ENCODE data around the gene OR5T3. TPM values are rescaled to one million over a fixed set of nuclear protein-coding genes. Genes with fewer than 3 reads are reported as not detected.

Gene OR5T3
- polyA plus RNA-seq, 3 donors: not detected

DNA sequence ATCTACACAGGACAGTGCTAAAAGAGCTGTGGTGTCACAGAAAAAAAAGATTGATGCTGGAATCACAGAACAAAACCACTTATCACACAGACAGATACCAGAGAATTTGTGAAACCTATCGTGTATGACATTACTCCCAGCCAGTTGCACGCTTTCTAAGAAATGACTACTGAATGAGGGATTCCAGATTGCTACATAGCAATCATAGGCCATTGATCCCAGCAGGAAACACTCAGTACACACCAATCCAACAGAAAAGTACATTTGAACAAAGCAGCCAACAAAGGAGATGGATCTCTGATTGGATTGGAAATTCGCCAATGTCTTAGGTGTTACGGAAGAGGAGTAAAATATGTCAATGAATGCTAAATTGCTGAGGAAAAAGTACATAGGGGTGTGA lies 44.8 kb downstream of the OR5T3 start:
- H3K27ac ChIP-seq (ENCODE audit: low read depth in 1 of 2, low read length in 2 of 2): no peak overlapping the region
- WGBS (ENCODE audit: insufficient coverage): 100% methylated on average over 1 of the region's 4 CpGs
- Mint-ChIP-seq H3K27ac (no peak overlapping the region), H3K36me3 (no peaks in the 10 kb centered on the region), H3K4me3 (no peak overlapping the region), H3K27me3 (ENCODE audit: low read depth in 3 of 3) (peaks cover 0 to 1% (median 0%) of the 10 kb centered on the region in 3 donors), H3K4me1 (no peaks in the 10 kb centered on the region), H3K9me3 (peaks cover 0 to 8% (median 0%) of the 10 kb centered on the region in 7 donors)
- H3K27me3 ChIP-seq (ENCODE audit: control insufficient read depth in 2 of 2, insufficient read depth in 2 of 2, low read length in 2 of 2): no peaks in the 10 kb centered on the region
- peaks cover 0 to 4% of the 10 kb centered on the region in 2 donors for H3K9me3 ChIP-seq (replicated peaks in 1 of 2; ENCODE audit: control insufficient read depth in 1 of 2, insufficient read depth in 1 of 2, low read length in 2 of 2)
- H3K4me2 ChIP-seq (replicated peaks; ENCODE audit: extremely low read depth, low read length, poor library complexity, severe bottlenecking): no peak overlapping the region
- no peak for DNase-seq
- H3K79me2 ChIP-seq (ENCODE audit: insufficient read depth, low read length): no peaks in the 10 kb centered on the region
- no peak overlapping the region for H3K4me3 ChIP-seq (replicated peaks in 1 of 3; ENCODE audit: low read depth in 2 of 3, low read length in 3 of 3)
- H3K4me1 ChIP-seq (ENCODE audit: control insufficient read depth in 1 of 2, insufficient read depth in 2 of 2, low read length in 2 of 2): no peaks in the 10 kb centered on the region
- H3K9ac ChIP-seq (ENCODE audit: insufficient read depth, low read length, poor library complexity, severe bottlenecking): no peak overlapping the region
- intact Hi-C loops (cut with micrococcal nuclease): no loop called here
- no peaks in the 10 kb centered on the region for H4K20me1 ChIP-seq (ENCODE audit: insufficient read depth, low read length)
- no peak overlapping the region for H2AFZ ChIP-seq (ENCODE audit: insufficient read depth, low read depth, low read length, poor library complexity, severe bottlenecking)
- no peaks in the 10 kb centered on the region for H3K36me3 ChIP-seq (replicated peaks in 1 of 2; ENCODE audit: control insufficient read depth in 1 of 2, insufficient read depth in 2 of 2, low read length in 2 of 2)
- TF ChIP-seq CTCF (IDR thresholded peaks at IDR 0.05): no peak

Other genes starting within 250 kb of the OR5T3 start
- not detected for gene OR5AS1, start 224.6 kb upstream of the OR5T3 start, polyA plus RNA-seq
- not detected for gene OR8I2, start 158.9 kb upstream of the OR5T3 start, polyA plus RNA-seq
- gene OR8H2, start 148.6 kb upstream of the OR5T3 start, polyA plus RNA-seq: not detected
- gene OR8H3, start 129.9 kb upstream of the OR5T3 start, polyA plus RNA-seq: not detected
- gene OR8J3, start 112.1 kb upstream of the OR5T3 start, polyA plus RNA-seq: not detected
- not detected for gene OR8K5, start 91.9 kb upstream of the OR5T3 start, polyA plus RNA-seq
- not detected for gene OR5J2, start 75.6 kb upstream of the OR5T3 start, polyA plus RNA-seq
- not detected for gene OR5T2, start 18.0 kb upstream of the OR5T3 start, polyA plus RNA-seq
- not detected for gene OR5T1, start 21.9 kb downstream of the OR5T3 start, polyA plus RNA-seq
- not detected for gene OR8H1, start 40.0 kb downstream of the OR5T3 start, polyA plus RNA-seq
- not detected for gene OR8K3, start 62.9 kb downstream of the OR5T3 start, polyA plus RNA-seq
- gene OR8K1, start 93.8 kb downstream of the OR5T3 start, polyA plus RNA-seq: not detected
- not detected for gene OR8J1, start 102.0 kb downstream of the OR5T3 start, polyA plus RNA-seq
- not detected for gene OR8U1, start 123.4 kb downstream of the OR5T3 start, polyA plus RNA-seq
- gene OR5AL1, start 160.4 kb downstream of the OR5T3 start, polyA plus RNA-seq: not detected
- not detected for gene OR5M3, start 221.1 kb downstream of the OR5T3 start, polyA plus RNA-seq
- not detected for gene OR5M8, start 239.1 kb downstream of the OR5T3 start, polyA plus RNA-seq

Data from CD14-positive monocyte (primary cell).